NCI-H82 treated with DMSO at 0.1 percent for 48 hours (cell line): Measurements from ENCODE around the gene TAS2R40.
"Not testable (repeated sequence)": the region's sequence is repeated elsewhere in the genome, so short reads cannot be mapped to it uniquely, and the experiment has no call there.

Experiments used
- DNase-seq: peaks from one replicate; lab custom pipeline; 2025; ENCODE audit not compliant: unreplicated experiment; lab: John Stamatoyannopoulos, UW

Gene TAS2R40

DNA sequence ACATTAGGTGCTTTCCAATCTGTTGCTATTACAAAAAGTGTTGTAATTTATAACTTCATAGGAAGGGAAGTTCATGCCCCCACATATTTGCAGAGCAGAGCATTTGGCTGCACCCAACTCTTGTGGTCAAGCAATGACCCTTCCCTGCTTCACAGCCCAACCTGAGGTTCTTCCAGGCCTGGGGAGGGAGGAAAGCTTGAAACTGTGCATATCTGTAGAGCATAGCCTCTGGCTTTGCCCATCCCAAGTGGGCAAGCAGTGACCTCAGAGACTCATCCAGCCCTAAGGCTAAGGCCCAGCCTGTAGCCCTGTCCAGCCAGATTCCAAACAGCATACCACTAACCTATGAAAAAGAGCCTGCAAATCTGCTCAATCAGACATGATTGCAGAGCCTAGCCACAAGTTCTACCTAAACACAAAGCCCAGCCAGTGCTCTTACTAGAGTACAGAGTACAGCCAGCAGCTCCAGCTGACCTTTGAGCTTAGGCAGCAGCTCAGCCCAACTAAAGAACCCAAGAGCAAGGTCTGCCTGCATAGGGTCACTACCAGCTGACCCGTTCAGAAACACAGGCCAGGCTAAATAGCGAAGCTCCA is 27.0 kb downstream of the TAS2R40 start:
- DNase-seq, result no peak

DNA sequence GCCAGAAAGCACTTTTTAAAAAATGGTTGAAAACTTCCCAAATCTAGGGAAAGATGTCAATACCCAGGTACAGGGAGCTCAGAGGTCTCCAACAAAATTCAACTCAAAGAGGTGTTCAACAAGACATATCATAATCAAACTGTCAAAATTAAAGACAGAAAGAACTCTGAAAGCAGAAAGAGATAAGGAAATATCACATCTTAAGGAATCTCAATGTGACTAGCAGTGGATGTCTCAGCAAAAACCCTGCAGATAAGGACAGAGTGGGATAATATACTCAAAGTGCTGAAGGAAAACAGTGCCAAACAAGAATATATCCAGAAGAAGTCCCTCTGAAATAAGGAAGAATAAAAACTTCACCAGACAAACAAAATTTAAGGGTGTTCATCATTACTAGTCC is 28.4 kb downstream of the TAS2R40 start:
- no peak for DNase-seq

DNA sequence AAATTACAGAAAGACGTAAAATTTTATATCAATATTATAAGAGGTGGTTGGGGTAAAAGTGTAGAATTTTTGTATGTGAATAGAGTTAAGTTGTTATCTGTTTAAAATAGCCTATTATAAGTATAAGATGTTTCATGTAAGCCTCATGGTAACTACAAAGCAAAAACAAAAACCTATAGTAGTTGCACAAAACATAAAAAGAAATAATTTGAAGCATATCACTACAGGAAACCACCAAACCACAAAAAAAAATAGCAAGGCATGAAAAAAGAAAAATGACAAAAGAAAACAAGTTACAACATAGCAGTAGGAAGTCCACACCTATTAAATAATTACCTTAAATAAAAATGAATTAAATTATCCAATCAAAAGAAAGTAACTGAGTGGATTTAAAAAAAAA is 29.0 kb downstream of the TAS2R40 start:
- DNase-seq, result no peak

DNA sequence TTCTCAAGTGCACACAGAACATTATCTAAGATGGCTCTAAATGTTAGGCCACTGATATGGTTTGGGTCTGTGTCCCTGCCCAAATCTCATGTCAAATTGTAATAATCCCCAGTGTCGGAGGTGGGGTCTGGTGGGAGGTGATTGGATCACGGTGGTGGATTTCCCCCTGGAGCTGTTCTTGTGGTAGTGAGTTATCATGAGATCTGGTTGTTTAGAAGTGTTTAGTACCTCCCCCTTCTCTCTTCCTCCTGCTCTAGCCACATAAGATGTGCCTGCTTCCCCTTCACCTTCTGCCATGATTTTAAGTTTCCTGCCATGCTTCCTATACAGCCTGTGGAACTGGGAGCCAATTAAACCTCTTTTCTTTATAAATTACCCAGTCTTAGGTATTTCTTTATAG is 30.2 kb downstream of the TAS2R40 start:
- DNase-seq, result no peak

DNA sequence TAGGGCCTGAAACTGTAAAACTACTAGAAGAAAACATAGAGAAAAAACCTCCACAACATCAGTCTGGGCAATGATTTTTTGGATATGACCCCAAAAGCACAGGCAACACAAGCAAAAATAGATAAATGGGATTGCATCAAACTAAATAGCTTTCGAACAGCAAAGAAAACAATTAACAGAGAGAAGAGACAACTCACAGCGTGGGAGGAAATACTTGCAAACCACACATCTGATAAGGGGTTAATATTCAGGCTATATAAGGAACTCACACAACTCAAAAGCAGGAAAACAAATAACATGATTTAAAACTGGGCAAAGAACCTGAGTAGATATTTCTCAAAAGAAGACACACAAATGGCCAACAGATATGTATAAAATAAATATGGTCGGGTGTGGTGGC is 33.7 kb downstream of the TAS2R40 start:
- no peak for DNase-seq

DNA sequence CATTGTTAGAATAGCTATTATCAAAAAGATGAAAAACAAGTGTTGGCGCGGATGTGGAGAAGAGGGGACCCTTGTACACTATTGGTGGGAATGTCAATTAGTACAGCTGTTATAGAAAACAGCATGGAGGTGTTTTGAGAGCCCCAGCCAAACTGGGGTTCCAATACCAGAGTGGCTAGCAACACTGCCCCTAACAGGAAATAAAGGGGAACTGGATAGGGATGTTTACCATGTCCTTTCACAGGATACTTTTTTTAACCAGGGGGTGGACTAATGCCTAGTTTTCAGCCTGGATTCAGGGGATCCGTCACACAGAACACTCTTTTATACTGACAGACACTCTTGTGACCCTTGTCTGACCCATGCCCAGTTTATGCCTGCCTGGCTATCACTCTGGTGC is 34.5 kb downstream of the TAS2R40 start:
- DNase-seq, result no peak

DNA sequence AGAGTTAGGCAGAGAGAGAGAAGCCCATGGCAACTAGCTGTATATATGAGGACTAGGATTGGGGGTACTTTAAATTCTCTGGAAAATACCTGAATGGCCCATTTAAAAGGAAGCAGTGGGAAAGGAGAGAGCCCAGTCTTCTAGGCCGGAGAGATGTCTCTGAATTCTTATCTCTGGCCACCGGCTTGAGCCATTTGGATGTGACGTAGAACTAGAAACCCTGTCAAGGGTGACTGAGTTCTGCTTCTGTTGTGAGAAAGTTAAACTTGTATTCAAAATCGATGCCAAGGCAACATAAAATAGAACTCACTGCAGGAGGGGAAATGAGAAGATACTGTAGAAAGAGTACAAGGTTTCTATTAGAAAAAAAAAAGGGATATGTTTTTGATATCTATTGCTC is 35.1 kb downstream of the TAS2R40 start:
- no peak for DNase-seq

DNA sequence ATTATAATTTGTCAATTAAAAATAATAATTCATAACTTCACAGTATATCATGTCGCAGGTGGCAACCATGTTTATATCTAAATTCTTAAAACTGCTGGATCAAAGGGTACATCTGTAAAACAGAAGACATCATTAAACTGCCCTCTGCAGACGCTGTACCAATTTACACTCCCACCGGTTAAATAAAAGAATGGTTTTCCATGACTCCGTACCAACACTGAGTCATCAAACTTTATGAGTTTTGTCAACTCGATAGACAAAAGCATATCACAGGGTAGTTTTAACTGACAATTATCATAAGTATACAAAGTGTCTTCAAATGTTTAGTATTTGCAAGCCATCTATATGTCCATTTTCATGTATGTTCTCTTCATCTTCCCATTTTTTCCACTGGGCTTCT is 35.7 kb downstream of the TAS2R40 start:
- no peak for DNase-seq

DNA sequence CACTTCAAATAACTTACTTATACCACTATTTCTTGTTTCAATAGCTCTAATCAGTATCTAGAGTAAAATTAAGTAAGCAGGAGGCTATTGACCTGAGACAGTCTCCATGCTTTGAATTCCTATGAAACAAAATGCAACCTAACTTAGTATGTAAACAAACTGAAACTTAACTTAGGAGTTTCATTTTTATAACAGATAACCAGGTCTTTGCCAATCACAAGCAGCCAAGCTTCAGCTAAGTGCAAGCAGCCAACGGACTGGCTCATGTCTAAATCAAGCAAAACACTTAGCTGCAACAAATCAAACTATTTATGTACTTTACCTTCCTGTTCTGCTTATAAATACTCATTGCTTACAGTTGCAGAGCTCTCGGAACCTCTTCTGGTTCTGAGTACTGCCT is 37.0 kb downstream of the TAS2R40 start:
- no peak for DNase-seq

DNA sequence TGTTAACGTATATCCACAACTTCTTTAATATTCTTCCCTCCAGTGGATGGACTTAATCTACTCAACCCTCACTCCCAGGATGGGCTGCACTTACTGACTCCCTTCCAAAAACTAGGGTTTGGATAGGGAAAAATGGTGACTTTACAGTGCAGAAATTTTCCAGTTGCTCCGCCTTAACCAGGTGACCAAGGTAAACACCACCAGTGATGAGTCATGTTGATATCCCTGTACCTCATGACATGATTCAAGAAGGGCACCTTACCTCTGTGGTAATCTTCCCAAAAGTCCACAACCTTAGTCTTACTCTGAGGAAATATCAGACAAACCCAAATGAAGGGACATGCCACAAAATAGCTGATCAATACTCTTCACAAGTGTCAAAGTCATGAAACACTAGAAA is 37.9 kb downstream of the TAS2R40 start:
- DNase-seq, result no peak

DNA sequence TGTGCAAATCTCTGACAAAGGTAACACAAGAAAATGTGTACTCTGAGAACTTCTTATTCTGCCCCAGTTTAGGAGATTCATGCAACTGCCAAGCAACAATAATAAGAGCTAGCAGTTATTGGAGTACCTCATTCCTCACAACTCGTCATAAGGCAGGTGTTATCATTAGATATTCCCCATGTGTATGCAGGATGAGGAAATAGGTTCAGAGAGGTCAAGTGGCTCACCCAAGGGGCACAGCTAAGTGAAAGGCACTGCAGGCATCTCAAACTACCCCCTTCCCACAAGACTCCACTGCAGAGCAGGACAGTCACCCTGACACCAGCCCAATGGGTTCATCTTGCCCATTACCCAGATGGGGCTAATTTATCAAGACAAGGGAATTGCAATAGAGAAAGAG is 40.1 kb downstream of the TAS2R40 start:
- DNase-seq, result no peak

DNA sequence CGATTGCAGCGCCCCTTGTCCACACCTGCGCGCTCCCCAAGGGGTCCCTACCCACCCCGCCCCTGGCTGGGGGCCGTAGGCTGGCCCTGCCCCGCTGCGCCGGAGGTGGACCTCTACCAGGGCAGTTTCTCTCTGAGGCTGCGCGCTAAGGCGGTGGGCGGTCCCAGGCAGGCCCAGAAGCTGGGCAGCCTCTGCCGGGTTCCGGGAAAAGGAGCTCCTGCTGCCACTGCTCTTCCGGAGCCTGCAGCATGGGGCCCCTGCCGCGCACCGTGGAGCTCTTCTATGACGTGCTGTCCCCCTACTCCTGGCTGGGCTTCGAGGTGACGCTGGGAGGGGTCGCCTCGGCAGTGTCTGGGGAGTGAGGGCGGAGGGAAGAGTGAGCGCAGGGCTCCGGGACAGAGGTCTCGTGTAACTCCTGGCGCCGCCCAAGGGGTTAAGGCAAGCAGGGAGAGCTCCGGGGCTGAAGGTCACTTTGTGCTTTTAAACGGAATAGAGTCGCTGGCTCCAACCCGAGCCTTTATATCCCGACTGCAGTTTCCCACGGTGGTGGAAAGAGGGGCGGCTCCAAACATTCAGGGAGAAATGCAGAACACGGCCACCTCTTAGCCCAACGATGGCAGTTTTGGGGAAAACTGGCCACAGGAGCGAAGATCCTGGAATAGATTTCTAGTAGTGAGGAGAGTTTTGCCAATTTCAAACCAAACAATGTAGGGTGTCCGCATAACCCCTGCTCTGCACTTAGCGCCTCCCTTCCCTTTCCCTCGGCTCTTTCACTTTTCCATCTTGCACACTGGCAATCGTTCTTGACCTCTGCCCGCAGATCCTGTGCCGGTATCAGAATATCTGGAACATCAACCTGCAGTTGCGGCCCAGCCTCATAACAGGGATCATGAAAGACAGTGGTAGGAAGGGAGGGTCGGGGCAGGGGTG is 41.7 kb downstream of the TAS2R40 start, which contains the start of gene GSTK1:
GSTK1 (plus strand) TSS at position 176 of the 930 bp plus-strand sequence; CDS start at position 249, 73 bp downstream.
- DNase-seq, result no peak

DNA sequence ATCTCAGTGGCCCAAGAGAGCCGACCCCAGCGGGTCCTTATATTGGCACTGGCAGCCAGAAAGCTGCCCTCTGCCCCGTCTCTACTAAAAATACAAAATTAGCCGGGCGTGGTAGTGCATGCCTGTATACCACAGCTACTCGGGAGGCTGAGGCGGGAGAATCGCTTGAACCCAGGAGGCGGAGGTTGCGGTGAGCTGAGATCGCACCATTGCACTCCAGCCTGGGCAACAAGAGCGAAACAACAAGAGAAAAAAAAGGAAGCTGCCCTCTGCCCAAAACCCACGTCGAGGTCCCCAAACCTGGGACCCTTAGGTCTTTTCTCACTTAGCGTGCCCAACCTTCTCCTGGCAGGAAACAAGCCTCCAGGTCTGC is 42.3 kb downstream of the TAS2R40 start:
- DNase-seq, result not testable (repeated sequence)

DNA sequence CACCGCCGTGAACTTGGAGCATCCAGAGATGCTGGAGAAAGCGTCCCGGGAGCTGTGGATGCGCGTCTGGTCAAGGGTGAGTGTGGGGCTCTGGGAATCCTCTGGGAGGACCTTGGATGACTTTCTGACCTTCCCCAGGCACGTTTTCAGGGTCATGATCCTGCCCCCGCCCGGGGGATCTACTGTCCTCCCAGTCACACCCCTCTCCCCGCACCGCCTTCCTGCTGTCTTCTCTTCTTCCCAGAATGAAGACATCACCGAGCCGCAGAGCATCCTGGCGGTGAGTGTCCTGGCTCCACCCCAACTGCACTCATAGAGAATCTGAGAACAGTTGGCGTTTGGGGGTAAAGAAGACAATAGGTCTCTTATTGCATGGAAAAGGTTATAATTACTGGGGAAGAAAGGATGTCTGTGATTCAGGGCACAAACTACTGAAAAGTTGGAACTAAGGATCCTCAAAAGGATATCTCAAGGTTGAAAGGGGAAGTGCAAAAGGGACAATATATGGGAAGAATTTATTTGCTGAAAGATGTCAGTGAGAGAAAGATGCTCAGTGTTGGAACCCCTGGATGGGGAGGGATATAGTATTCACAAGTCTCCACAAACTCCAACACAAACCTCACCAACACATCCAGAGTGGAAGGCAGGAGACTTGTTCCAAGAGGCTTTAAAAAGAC is 43.3 kb downstream of the TAS2R40 start:
- DNase-seq, result no peak

DNA sequence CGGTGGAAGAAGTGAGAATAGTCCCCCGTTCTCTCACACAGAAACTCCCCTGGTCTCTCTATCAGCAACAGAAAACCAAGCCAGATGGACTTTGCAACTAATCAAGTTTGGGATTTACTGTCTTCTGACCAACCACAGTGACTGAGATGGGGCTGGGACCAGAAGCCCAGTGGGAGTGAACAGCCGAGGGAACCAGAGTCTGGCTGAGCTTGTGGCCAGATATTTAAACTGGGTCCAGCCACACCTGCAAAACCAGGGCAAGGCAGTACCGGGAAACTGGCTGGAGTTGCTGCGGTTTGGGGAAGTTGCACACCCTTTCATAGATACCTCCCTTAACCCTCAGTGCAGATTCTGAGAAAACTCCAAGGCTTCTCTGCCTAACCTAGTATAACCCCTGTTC is 47.4 kb downstream of the TAS2R40 start:
- DNase-seq, result no peak

DNA sequence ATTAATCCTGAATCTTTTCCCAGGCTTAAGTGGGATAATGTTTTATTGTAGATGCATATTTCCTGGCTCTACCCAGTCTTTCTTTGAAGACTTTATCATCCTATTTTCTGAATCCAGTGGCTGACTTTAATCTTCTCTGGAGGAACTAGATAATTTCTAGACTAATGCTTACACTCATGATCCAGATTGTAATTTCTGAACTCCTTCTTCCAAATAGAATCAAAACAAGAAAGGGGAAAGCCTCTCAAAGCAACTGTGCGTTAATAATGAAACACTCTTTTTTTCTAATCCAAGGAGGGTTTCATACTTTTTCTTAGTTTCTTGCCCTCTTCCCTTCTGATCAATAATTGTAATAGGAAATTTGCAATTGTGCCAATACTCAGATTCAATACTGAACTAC is 49.4 kb downstream of the TAS2R40 start:
- no peak for DNase-seq
